B cell (primary cell): ENCODE measurements around the gene PSMB2. TPM values are rescaled to one million over a fixed set of nuclear protein-coding genes. Genes with fewer than 3 reads are reported as not detected.

Experiments used
- ATAC-seq: fragments of 200-7000 bp; cut with Tn5 transposase; one replicate; pipeline ENCODE4 v1.10.0; 2021; ENCODE audit warnings: low read depth, mild to moderate bottlenecking, moderate number of reproducible peaks, moderate library complexity
- CTCF ChIA-PET: fragments of 350-600 bp; sonication (Branson Sonifier 250); formaldehyde crosslinking; loops from one replicate; lab custom pipeline; 2021; ENCODE audit warnings: antibody characterized with exemption, inconsistent platforms; lab: Charles Lee
- POLR2A ChIA-PET: fragments of 350-600 bp; sonication (Branson Sonifier 250); formaldehyde crosslinking; loops from one replicate; lab custom pipeline; 2021; ENCODE audit warnings: antibody characterized with exemption; lab: Charles Lee
- DNase-seq: peaks from one replicate; pipeline ENCODE4 v3.0.0; 2013
- H2AFZ ChIP-seq: 2 replicates; pipeline ENCODE4 v1.6.1; 2012; ENCODE audit warnings: mild to moderate bottlenecking, low read depth, low read length; ENCODE audit not compliant: insufficient read depth, poor library complexity, severe bottlenecking
- H3K27ac ChIP-seq, 2 donors: 1 replicate in 1 of 2; 2 replicates in 1 of 2; pipeline ENCODE4 v1.5.1; 2012 to 2013; ENCODE audit warnings: low read length in 2 of 2, mild to moderate bottlenecking in 2 of 2, moderate library complexity in 1 of 2
- H3K27me3 ChIP-seq, 4 experiments: fragments of 200-600 bp in 1 of 4; sonication (generic) in 1 of 4; replicated peaks in 1 of 4; 1 replicate in 2 of 4; 2 replicates in 2 of 4; pipeline versions ENCODE4 v1.6.1 to v1.7.0; 2013 to 2016; ENCODE audit warnings: low read length in 3 of 4, mild to moderate bottlenecking in 2 of 4, mixed read lengths in 1 of 4, moderate library complexity in 1 of 4; ENCODE audit not compliant: insufficient read depth in 4 of 4, control insufficient read depth in 3 of 4; ENCODE audit errors: control extremely low read depth in 1 of 4
- H3K36me3 ChIP-seq, 2 experiments: replicated peaks in 1 of 2; 1 replicate in 1 of 2; 2 replicates in 1 of 2; pipeline versions ENCODE4 v1.6.1 to v1.7.1; 2013; ENCODE audit warnings: low read length in 1 of 2; ENCODE audit not compliant: insufficient read depth in 2 of 2, control insufficient read depth in 1 of 2; ENCODE audit errors: control extremely low read depth in 1 of 2, extremely low read depth in 1 of 2
- H3K4me1 ChIP-seq, 2 donors: fragments of 200-600 bp in 1 of 2; sonication (generic) in 1 of 2; 1 replicate in 1 of 2; 2 replicates in 1 of 2; pipeline versions ENCODE4 v1.5.1 to v1.6.1; 2013 to 2017; ENCODE audit warnings: low read length in 2 of 2; ENCODE audit not compliant: control insufficient read depth in 2 of 2, insufficient read depth in 2 of 2
- H3K4me2 ChIP-seq: replicated peaks from 2 replicates; pipeline ENCODE3; 2012; ENCODE audit warnings: mild to moderate bottlenecking, low read depth, low read length; ENCODE audit not compliant: poor library complexity, severe bottlenecking
- H3K4me3 ChIP-seq, 5 experiments: fragments of 200-600 bp in 1 of 5; sonication (generic) in 1 of 5; 1 replicate in 3 of 5; 2 replicates in 2 of 5; pipeline versions ENCODE4 v1.5.1 to v1.7.0; 2011 to 2016; ENCODE audit warnings: low read length in 4 of 5, mild to moderate bottlenecking in 4 of 5, low read depth in 2 of 5, control low read depth in 1 of 5, moderate library complexity in 1 of 5; ENCODE audit not compliant: insufficient read depth in 1 of 5; ENCODE audit errors: control extremely low read depth in 1 of 5, extremely low read depth in 1 of 5
- H3K79me2 ChIP-seq: fragments of 200-600 bp; sonication (generic); one replicate; pipeline ENCODE4 v1.6.0; 2016; ENCODE audit warnings: low read length; ENCODE audit not compliant: control insufficient read depth, insufficient read depth
- H3K9ac ChIP-seq: fragments of 200-600 bp; sonication (generic); 2 replicates; pipeline ENCODE4 v1.6.1; 2017; ENCODE audit warnings: mild to moderate bottlenecking, low read length, moderate library complexity
- H3K9me3 ChIP-seq, 3 donors: one replicate each; pipeline versions ENCODE4 v1.6.1 to v1.7.1; 2013; ENCODE audit warnings: low read length in 2 of 3; ENCODE audit not compliant: control insufficient read depth in 2 of 3, insufficient read depth in 1 of 3; ENCODE audit errors: control extremely low read depth in 1 of 3
- H4K20me1 ChIP-seq: 2 replicates; pipeline ENCODE4 v1.6.0; 2012; ENCODE audit warnings: mild to moderate bottlenecking, low read length; ENCODE audit not compliant: insufficient read depth, control insufficient read depth, poor library complexity, severe bottlenecking
- H3K27ac Mint-ChIP-seq: one replicate; pipeline ENCODE4 v1.8.0; 2021; ENCODE audit warnings: mixed read lengths
- H3K27me3 Mint-ChIP-seq: one replicate; pipeline ENCODE4 v1.8.0; 2021; ENCODE audit warnings: mixed read lengths
- H3K4me1 Mint-ChIP-seq: one replicate; pipeline ENCODE4 v1.8.0; 2021; ENCODE audit warnings: mixed read lengths
- H3K4me3 Mint-ChIP-seq: one replicate; pipeline ENCODE4 v1.8.0; 2021; ENCODE audit warnings: mixed read lengths
- H3K9me3 Mint-ChIP-seq: one replicate; pipeline ENCODE4 v1.8.0; 2022; ENCODE audit warnings: mixed read lengths; ENCODE audit not compliant: insufficient read depth
- CTCF ChIP-seq: fragments of 200-600 bp; IDR thresholded peaks from one replicate; pipeline ENCODE4 v1.8.0; 2022; ENCODE audit warnings: antibody characterized with exemption, mild to moderate bottlenecking
- EZH2 ChIP-seq: IDR thresholded peaks from 2 replicates; pipeline ENCODE4 v1.6.1; 2012; ENCODE audit warnings: borderline replicate concordance, low read depth, mild to moderate bottlenecking, moderate library complexity, low read length; ENCODE audit not compliant: insufficient read depth, poor library complexity, severe bottlenecking
- WGBS: methylation state at CpG from one replicate; pipeline ENCODE4 v1.1.5; 2013; ENCODE audit warnings: missing lambda C conversion rate; ENCODE audit not compliant: insufficient coverage; 5-methylcytosine and 5-hydroxymethylcytosine counted together
- intact Hi-C: fragments of 100-400 bp; cut with micrococcal nuclease; formaldehyde crosslinking; loops from one replicate; pipeline ENCODE4 v1.10.0; 2022
- polyA plus RNA-seq: library from polyadenylated mRNA; depleted of rRNA; stranded (reverse); fragments of >200 nt; gene quantifications from 2 replicates; pipeline ENCODE4 v1.2.3, GENCODE V29; 2012
- total RNA-seq, 2 donors: library from RNA; stranded (reverse); fragments of 120-200 nt in 1 of 2; gene quantifications; 1 replicate in 1 of 2; 2 replicates in 1 of 2; pipeline versions ENCODE4 v1.2.3 to v1.2.4, GENCODE V29; 2013 to 2022

Gene PSMB2
- total and polyA plus RNA-seq, 2 donors (not counting 1 experiment from before 2014, with no cell fraction given) = 20.5 to 26.2 TPM

- no peak overlapping the region for H2AFZ ChIP-seq
- no peak overlapping the region for H3K9ac ChIP-seq
- 86% methylated on average over 1 of the region's 2 CpGs for WGBS
- peaks cover 15 to 26% of the 10 kb centered on the region in 2 donors for H3K4me1 ChIP-seq
- no peak overlapping the region for H3K4me3 Mint-ChIP-seq
- ATAC-seq (no peak), DNase-seq (no peak)
- H3K9me3 Mint-ChIP-seq = no peaks in the 10 kb centered on the region
- no peak overlapping the region for H3K4me2 ChIP-seq
- peaks cover 34% of the 10 kb centered on the region for H3K4me1 Mint-ChIP-seq
- no peak overlapping the region for H3K27ac Mint-ChIP-seq
- intact Hi-C loops = loop anchor here (10.0 kb wide), 1 partner anchor 699 kb away; the partner anchor contains the start of gene SMIM12
- H3K79me2 ChIP-seq = peaks cover 55% of the 10 kb centered on the region
- TF ChIP-seq CTCF = no peak
- no peak for TF ChIP-seq EZH2
- peaks cover 10 to 28% of the 10 kb centered on the region in 2 experiments for H3K36me3 ChIP-seq
- H3K27me3 ChIP-seq = no peaks in the 10 kb centered on the region
- no peaks in the 10 kb centered on the region for H3K27me3 Mint-ChIP-seq
- no peak overlapping the region for H3K4me3 ChIP-seq
- H3K27ac ChIP-seq = no peak overlapping the region
- H3K9me3 ChIP-seq = no peaks in the 10 kb centered on the region
- ChIA-PET POLR2A (no interaction called here), CTCF (interaction anchor here (1.4 kb wide), 1 partner anchor 174 kb away, joined by 4 read pairs; no protein-coding TSS in a partner anchor)
- no peaks in the 10 kb centered on the region for H4K20me1 ChIP-seq
Observed at GRCh38 chr1:35553851-35554250, 87.5 kb downstream of the PSMB2 start.

Other genes starting within 250 kb of the PSMB2 start
- gene KIAA0319L, start 84.1 kb downstream of the PSMB2 start, total RNA-seq = 78.1 and 89.9 TPM in 2 replicates
- 35.9 and 36.1 TPM in 2 replicates for gene KIAA0319L, start 84.1 kb downstream of the PSMB2 start, polyA plus RNA-seq
- gene NCDN, start 83.7 kb downstream of the PSMB2 start, total RNA-seq = 19.8 and 22.6 TPM in 2 replicates
- gene NCDN, start 83.7 kb downstream of the PSMB2 start, polyA plus RNA-seq = 9.4 and 13.6 TPM in 2 replicates
- gene TFAP2E, start 68.2 kb downstream of the PSMB2 start, total RNA-seq = 3.2 and 4.5 TPM in 2 replicates
- gene TFAP2E, start 68.2 kb downstream of the PSMB2 start, polyA plus RNA-seq = 2.3 and 3.8 TPM in 2 replicates
- 5.4 and 5.8 TPM in 2 replicates for gene C1orf216, start 77.4 kb upstream of the PSMB2 start, total RNA-seq
- 2.2 and 2.6 TPM in 2 replicates for gene C1orf216, start 77.4 kb upstream of the PSMB2 start, polyA plus RNA-seq
- gene CLSPN, start 128.5 kb upstream of the PSMB2 start, total RNA-seq = 0.85 and 1.1 TPM in 2 replicates
- 0.22 and 0.34 TPM in 2 replicates for gene CLSPN, start 128.5 kb upstream of the PSMB2 start, polyA plus RNA-seq
- gene AGO4, start 166.5 kb upstream of the PSMB2 start, total RNA-seq = 19.1 and 22.6 TPM in 2 replicates
- 7.8 and 10.4 TPM in 2 replicates for gene AGO4, start 166.5 kb upstream of the PSMB2 start, polyA plus RNA-seq
- 38.8 and 41.3 TPM in 2 replicates for gene AGO1, start 241.7 kb upstream of the PSMB2 start, total RNA-seq
- gene AGO1, start 241.7 kb upstream of the PSMB2 start, polyA plus RNA-seq = 8.1 and 10.1 TPM in 2 replicates